Measurements from ENCODE around the gene PARD3B. TPM values are rescaled to one million over a fixed set of nuclear protein-coding genes. Genes with fewer than 3 reads are reported as not detected.

The PARD3B gene
- total RNA-seq, 1 donor from 2014 or later = 9.5 TPM

- intact Hi-C loops (cut with DNase I) = no loop called here
- no peak for DNase-seq (ENCODE audit: low spot score)
Observed at GRCh38 chr2:204678031-204678430, 132.8 kb downstream of the PARD3B start.

- intact Hi-C loops (cut with DNase I) = no loop called here
- DNase-seq (ENCODE audit: low spot score) = no peak
Observed at GRCh38 chr2:204680576-204680975, 135.3 kb downstream of the PARD3B start.

GRCh38 chr2:204681412-204681811, 136.1 kb downstream of the PARD3B start:
- intact Hi-C loops (cut with DNase I) = no loop called here
- DNase-seq (ENCODE audit: low spot score) = no peak

- intact Hi-C loops (cut with DNase I) = no loop called here
Observed at GRCh38 chr2:204683384-204683783, 138.1 kb downstream of the PARD3B start.

GRCh38 chr2:204686406-204686805, 141.1 kb downstream of the PARD3B start:
- intact Hi-C loops (cut with DNase I) = no loop called here
- no peak for DNase-seq (ENCODE audit: low spot score)

More at GRCh38 chr2:204683384-204683783, 138.1 kb downstream of the PARD3B start:
- DNase-seq (ENCODE audit: low spot score) = no peak

GRCh38 chr2:204687776-204688175, 142.5 kb downstream of the PARD3B start:
- intact Hi-C loops (cut with DNase I) = no loop called here

GRCh38 chr2:204691911-204692510, 146.7 kb downstream of the PARD3B start:
- intact Hi-C loops (cut with DNase I) = loop anchor here (2.0 to 5.0 kb wide), 3 partner anchors 367 to 985 kb away; no protein-coding TSS in a partner anchor

More at GRCh38 chr2:204687776-204688175, 142.5 kb downstream of the PARD3B start:
- no peak for DNase-seq (ENCODE audit: low spot score)

GRCh38 chr2:204692790-204693189, 147.5 kb downstream of the PARD3B start:
- no peak for DNase-seq (ENCODE audit: low spot score)
- intact Hi-C loops (cut with DNase I) = loop anchor here (2.0 to 5.0 kb wide), 3 partner anchors 368 to 985 kb away; no protein-coding TSS in a partner anchor

More at GRCh38 chr2:204691911-204692510, 146.7 kb downstream of the PARD3B start:
- DNase-seq (ENCODE audit: low spot score) = no peak

- DNase-seq (ENCODE audit: low spot score) = no peak
- intact Hi-C loops (cut with DNase I) = loop anchor here (2.0 to 5.0 kb wide), 3 partner anchors 368 to 984 kb away; no protein-coding TSS in a partner anchor
Observed at GRCh38 chr2:204693262-204693661, 148.0 kb downstream of the PARD3B start.

- no peak for DNase-seq (ENCODE audit: low spot score)
- intact Hi-C loops (cut with DNase I) = no loop called here
Observed at GRCh38 chr2:204695506-204695905, 150.2 kb downstream of the PARD3B start.

- intact Hi-C loops (cut with DNase I) = no loop called here
- no peak for DNase-seq (ENCODE audit: low spot score)
Observed at GRCh38 chr2:204696124-204696523, 150.8 kb downstream of the PARD3B start.

- intact Hi-C loops (cut with DNase I) = no loop called here
- no peak for DNase-seq (ENCODE audit: low spot score)
Observed at GRCh38 chr2:204705243-204705932, 160.1 kb downstream of the PARD3B start.

- intact Hi-C loops (cut with DNase I) = no loop called here
Observed at GRCh38 chr2:204706939-204707338, 161.7 kb downstream of the PARD3B start.

GRCh38 chr2:204713211-204713610, 167.9 kb downstream of the PARD3B start:
- intact Hi-C loops (cut with DNase I) = no loop called here

More at GRCh38 chr2:204706939-204707338, 161.7 kb downstream of the PARD3B start:
- DNase-seq (ENCODE audit: low spot score) = no peak

GRCh38 chr2:204715361-204715760, 170.1 kb downstream of the PARD3B start:
- intact Hi-C loops (cut with DNase I) = no loop called here
- no peak for DNase-seq (ENCODE audit: low spot score)

More at GRCh38 chr2:204713211-204713610, 167.9 kb downstream of the PARD3B start:
- no peak for DNase-seq (ENCODE audit: low spot score)

- no peak for DNase-seq (ENCODE audit: low spot score)
- intact Hi-C loops (cut with DNase I) = no loop called here
Observed at GRCh38 chr2:204717591-204717990, 172.3 kb downstream of the PARD3B start.

- intact Hi-C loops (cut with DNase I) = no loop called here
- no peak for DNase-seq (ENCODE audit: low spot score)
Observed at GRCh38 chr2:204718607-204719006, 173.3 kb downstream of the PARD3B start.

GRCh38 chr2:204720874-204721273, 175.6 kb downstream of the PARD3B start:
- intact Hi-C loops (cut with DNase I) = no loop called here
- DNase-seq (ENCODE audit: low spot score) = no peak

- intact Hi-C loops (cut with DNase I) = no loop called here
- DNase-seq (ENCODE audit: low spot score) = no peak
Observed at GRCh38 chr2:204722207-204722606, 176.9 kb downstream of the PARD3B start.

GRCh38 chr2:204722691-204723090, 177.4 kb downstream of the PARD3B start:
- intact Hi-C loops (cut with DNase I) = no loop called here
- DNase-seq (ENCODE audit: low spot score) = no peak
